Osteoblast (primary cell): ENCODE data around the gene ALOX5AP. TPM values are rescaled to one million over a fixed set of nuclear protein-coding genes. Genes with fewer than 3 reads are reported as not detected.
A peak's percentile ranks its signal among the peaks of the same experiment; 100 is the strongest.

Experiments
- DNase-seq: peaks from one replicate; pipeline ENCODE4 v3.0.0; 2011; ENCODE audit warnings: low spot score, mixed read lengths; ENCODE audit not compliant: insufficient read length; ENCODE audit errors: missing footprints
- H2AFZ ChIP-seq: 2 replicates; pipeline ENCODE4 v1.6.0; 2011; ENCODE audit warnings: mild to moderate bottlenecking, low read length
- H3K27ac ChIP-seq: 2 replicates; pipeline ENCODE4 v1.5.1; 2011; ENCODE audit warnings: mild to moderate bottlenecking, low read depth, low read length, moderate library complexity
- H3K27me3 ChIP-seq: 2 replicates; pipeline ENCODE4 v1.6.0; 2012; ENCODE audit warnings: mild to moderate bottlenecking, control low read depth, inconsistent platforms, low read length, moderate library complexity; ENCODE audit not compliant: insufficient read depth
- H3K36me3 ChIP-seq: 2 replicates; pipeline ENCODE4 v1.5.1; 2011; ENCODE audit warnings: mild to moderate bottlenecking, low read length, control low read depth, moderate library complexity; ENCODE audit not compliant: insufficient read depth
- H3K4me1 ChIP-seq: 2 replicates; pipeline ENCODE4 v1.5.1; 2011; ENCODE audit warnings: mild to moderate bottlenecking, low read length, control low read depth, moderate library complexity; ENCODE audit not compliant: insufficient read depth
- H3K4me2 ChIP-seq: 2 replicates; pipeline ENCODE4 v1.6.0; 2011; ENCODE audit warnings: mild to moderate bottlenecking, low read length; ENCODE audit not compliant: insufficient read depth
- H3K4me3 ChIP-seq: fragments of 200-600 bp; sonication (generic); 3 replicates; pipeline ENCODE4 v1.5.1; 2012; ENCODE audit warnings: mild to moderate bottlenecking, low read length, inconsistent platforms; ENCODE audit not compliant: insufficient read depth
- H3K79me2 ChIP-seq: 2 replicates; pipeline ENCODE4 v1.6.0; 2012; ENCODE audit warnings: mild to moderate bottlenecking, low read length, control low read depth, inconsistent platforms; ENCODE audit not compliant: insufficient read depth
- H3K9me3 ChIP-seq: 2 replicates; pipeline ENCODE4 v1.5.1; 2011; ENCODE audit warnings: low read depth, low read length, control low read depth
- H4K20me1 ChIP-seq: 2 replicates; pipeline ENCODE4 v1.6.0; 2012; ENCODE audit warnings: mild to moderate bottlenecking, low read length, control low read depth; ENCODE audit not compliant: insufficient read depth
- CTCF ChIP-seq: IDR thresholded peaks from 2 replicates; pipeline ENCODE4 v1.5.1; 2011; ENCODE audit warnings: mild to moderate bottlenecking, low read depth, low read length, moderate library complexity; ENCODE audit errors: extremely low read depth
- total RNA-seq: library from RNA; depleted of rRNA; stranded (reverse); fragments of >200 nt; gene quantifications from 2 replicates; pipeline ENCODE4 v1.2.3, GENCODE V29; 2012

ALOX5AP gene
- total RNA-seq, 1 donor, result not detected

GRCh38 chr13:30724778-30725177 is 10.6 kb upstream of the ALOX5AP start:
- Histone ChIP-seq H3K79me2 (no peaks in the 10 kb centered on the region), H2AFZ (no peak overlapping the region), H3K4me1 (peaks cover 24% of the 10 kb centered on the region), H3K4me2 (peak overlapping the region; percentile 22), H3K27ac (no peak overlapping the region), H3K9me3 (no peaks in the 10 kb centered on the region), H3K27me3 (no peaks in the 10 kb centered on the region), H3K4me3 (no peak overlapping the region), H4K20me1 (no peaks in the 10 kb centered on the region), H3K36me3 (no peaks in the 10 kb centered on the region)
- TF ChIP-seq CTCF, result no peak
- no peak for DNase-seq

GRCh38 chr13:30725326-30726085 is 9.8 kb upstream of the ALOX5AP start:
- Histone ChIP-seq H3K4me2 (peak overlapping the region; percentile 22), H3K79me2 (no peaks in the 10 kb centered on the region), H2AFZ (no peak overlapping the region), H3K4me3 (no peak overlapping the region), H4K20me1 (no peaks in the 10 kb centered on the region), H3K9me3 (no peaks in the 10 kb centered on the region), H3K36me3 (no peaks in the 10 kb centered on the region), H3K27ac (no peak overlapping the region), H3K27me3 (no peaks in the 10 kb centered on the region), H3K4me1 (peaks cover 17% of the 10 kb centered on the region)
- TF ChIP-seq CTCF, result no peak
- DNase-seq, result no peak

GRCh38 chr13:30726192-30726591 is 9.2 kb upstream of the ALOX5AP start:
- H3K27me3 ChIP-seq, result no peaks in the 10 kb centered on the region
- H3K9me3 ChIP-seq, result no peaks in the 10 kb centered on the region
- H3K36me3 ChIP-seq, result no peaks in the 10 kb centered on the region
- H2AFZ ChIP-seq, result no peak overlapping the region
- H3K27ac ChIP-seq, result no peak overlapping the region
- no peak overlapping the region for H3K4me3 ChIP-seq
- H4K20me1 ChIP-seq, result no peaks in the 10 kb centered on the region
- no peak overlapping the region for H3K4me2 ChIP-seq
- TF ChIP-seq CTCF, result no peak
- peaks cover 11% of the 10 kb centered on the region for H3K4me1 ChIP-seq
- no peak for DNase-seq
- H3K79me2 ChIP-seq, result no peaks in the 10 kb centered on the region

GRCh38 chr13:30727491-30728355 is 7.6 kb upstream of the ALOX5AP start:
- Histone ChIP-seq H3K36me3 (no peaks in the 10 kb centered on the region), H3K4me2 (no peak overlapping the region), H3K4me3 (no peak overlapping the region), H4K20me1 (no peaks in the 10 kb centered on the region), H3K79me2 (no peaks in the 10 kb centered on the region), H3K27ac (no peak overlapping the region), H3K27me3 (no peaks in the 10 kb centered on the region), H3K9me3 (no peaks in the 10 kb centered on the region), H3K4me1 (peaks cover 11% of the 10 kb centered on the region), H2AFZ (no peak overlapping the region)
- DNase-seq, result no peak
- no peak for TF ChIP-seq CTCF
